H1 (cell line): ENCODE measurements around the gene ERC1. TPM values are rescaled to one million over a fixed set of nuclear protein-coding genes. Genes with fewer than 3 reads are reported as not detected.

Experiments
- CTCF ChIA-PET: fragments of 300-600 bp; sonication (Branson Sonifier 250); formaldehyde crosslinking; loops from one replicate; lab custom pipeline; 2021; ENCODE audit not compliant: partially characterized antibody; lab: Charles Lee
- POLR2A ChIA-PET: fragments of 300-600 bp; sonication (Branson Sonifier 250); formaldehyde crosslinking; loops from one replicate; lab custom pipeline; 2021; ENCODE audit warnings: inconsistent platforms; ENCODE audit not compliant: partially characterized antibody; lab: Charles Lee
- DNase-seq, 2 experiments: peaks; one replicate each; pipeline versions ENCODE4 v3.0.0 to v3.0.0-alpha.2; 2010 to 2022; ENCODE audit warnings: low spot score in 2 of 2, low read depth in 1 of 2, mixed read lengths in 1 of 2
- FAIRE-seq: peaks from 2 replicates; lab custom pipeline; 2011; peaks lifted over from hg19 to GRCh38; lab: Jason Lieb, UNC
- H2AFZ ChIP-seq: 2 replicates; pipeline ENCODE4 v1.8.1; 2012; ENCODE audit warnings: low read length, inconsistent platforms
- H2AK5ac ChIP-seq: 2 replicates; pipeline ENCODE4 v1.6.1; 2013; ENCODE audit warnings: low read depth, low read length
- H2BK120ac ChIP-seq: replicated peaks from 2 replicates; pipeline ENCODE3; 2013; ENCODE audit warnings: low read depth, low read length, inconsistent platforms
- H2BK12ac ChIP-seq: 2 replicates; pipeline ENCODE4 v1.6.1; 2013; ENCODE audit warnings: low read depth, low read length
- H2BK15ac ChIP-seq: 2 replicates; pipeline ENCODE4 v1.6.1; 2013; ENCODE audit warnings: low read length
- H2BK20ac ChIP-seq: 2 replicates; pipeline ENCODE4 v1.6.1; 2013; ENCODE audit warnings: low read length
- H2BK5ac ChIP-seq: 2 replicates; pipeline ENCODE4 v1.6.1; 2013; ENCODE audit warnings: low read depth, low read length
- H3K14ac ChIP-seq: 2 replicates; pipeline ENCODE4 v1.6.1; 2013; ENCODE audit warnings: inconsistent platforms; ENCODE audit not compliant: insufficient read length
- H3K18ac ChIP-seq: 2 replicates; pipeline ENCODE4 v1.6.1; 2013; ENCODE audit warnings: low read length; ENCODE audit errors: extremely low read depth
- H3K23ac ChIP-seq: 2 replicates; pipeline ENCODE4 v1.6.1; 2013; ENCODE audit warnings: inconsistent platforms; ENCODE audit not compliant: insufficient read length
- H3K23me2 ChIP-seq: 2 replicates; pipeline ENCODE4 v1.6.1; 2013; ENCODE audit warnings: low read depth, low read length
- H3K27ac ChIP-seq: 2 replicates; pipeline ENCODE4 v1.6.1; 2011; ENCODE audit warnings: low read depth, low read length, inconsistent platforms
- H3K27me3 ChIP-seq, 4 experiments: replicated peaks in 1 of 4; 1 replicate in 1 of 4; 2 replicates in 3 of 4; pipeline versions ENCODE4 v1.6.1 to v1.8.1; 2011 to 2013; ENCODE audit warnings: low read length in 3 of 4, mild to moderate bottlenecking in 3 of 4, inconsistent platforms in 2 of 4, mixed read lengths in 2 of 4, moderate library complexity in 1 of 4; ENCODE audit not compliant: control insufficient read depth in 3 of 4, insufficient read depth in 3 of 4; ENCODE audit errors: extremely low read depth in 1 of 4
- H3K36me3 ChIP-seq, 4 experiments: 2 replicates each; pipeline versions ENCODE4 v1.6.1 to v1.8.1; 2011 to 2013; ENCODE audit warnings: mild to moderate bottlenecking in 4 of 4, low read length in 3 of 4, moderate library complexity in 2 of 4, control low read depth in 1 of 4, inconsistent platforms in 1 of 4; ENCODE audit not compliant: insufficient read depth in 4 of 4, control insufficient read depth in 2 of 4
- H3K4ac ChIP-seq: replicated peaks from 2 replicates; pipeline ENCODE3; 2013; ENCODE audit warnings: low read length, low read depth, mixed read lengths, inconsistent platforms; ENCODE audit not compliant: insufficient read length
- H3K4me1 ChIP-seq, 4 experiments: replicated peaks in 1 of 4; 1 replicate in 1 of 4; 2 replicates in 3 of 4; pipeline versions ENCODE4 v1.6.1 to v1.8.1; 2011 to 2013; ENCODE audit warnings: low read length in 3 of 4, inconsistent platforms in 2 of 4, mixed read lengths in 1 of 4; ENCODE audit not compliant: insufficient read depth in 4 of 4, control insufficient read depth in 3 of 4
- H3K4me2 ChIP-seq, 2 experiments: 2 replicates each; pipeline versions ENCODE4 v1.6.1 to v1.8.1; 2011 to 2013; ENCODE audit warnings: low read depth in 2 of 2, low read length in 2 of 2, control low read depth in 1 of 2, inconsistent platforms in 1 of 2, mild to moderate bottlenecking in 1 of 2; ENCODE audit not compliant: insufficient read depth in 1 of 2
- H3K4me3 ChIP-seq, 4 experiments: fragments of 200-600, 300-600 bp in 1 of 4; sonication (generic), shearing (Covaris generic), sonication (Bioruptor Twin) in 1 of 4; 2 replicates each; pipeline versions ENCODE4 v1.5.1 to v1.8.1; 2011 to 2016; ENCODE audit warnings: low read length in 4 of 4, low read depth in 3 of 4, control low read depth in 2 of 4, inconsistent platforms in 2 of 4, mild to moderate bottlenecking in 2 of 4, mixed read lengths in 1 of 4, moderate library complexity in 1 of 4; ENCODE audit not compliant: insufficient read depth in 2 of 4; ENCODE audit errors: extremely low read depth in 1 of 4
- H3K56ac ChIP-seq: replicated peaks from 2 replicates; pipeline ENCODE3; 2013; ENCODE audit warnings: low read depth, mild to moderate bottlenecking, mixed read lengths, low read length, inconsistent platforms; ENCODE audit not compliant: insufficient read length
- H3K79me1 ChIP-seq: 2 replicates; pipeline ENCODE4 v1.6.1; 2013; ENCODE audit warnings: low read depth, low read length, control low read depth
- H3K79me2 ChIP-seq, 2 experiments: 2 replicates each; pipeline versions ENCODE4 v1.6.1 to v1.8.1; 2012 to 2013; ENCODE audit warnings: low read length in 2 of 2, mild to moderate bottlenecking in 2 of 2, inconsistent platforms in 1 of 2; ENCODE audit not compliant: insufficient read depth in 2 of 2, control insufficient read depth in 1 of 2
- H3K9ac ChIP-seq, 4 experiments: replicated peaks in 1 of 4; 1 replicate in 1 of 4; 2 replicates in 3 of 4; pipeline versions ENCODE4 v1.6.1 to v1.8.1; 2011 to 2013; ENCODE audit warnings: low read depth in 3 of 4, low read length in 3 of 4, control low read depth in 2 of 4, mild to moderate bottlenecking in 2 of 4, moderate library complexity in 2 of 4, inconsistent platforms in 1 of 4; ENCODE audit errors: extremely low read depth in 1 of 4
- H3K9me3 ChIP-seq, 2 experiments: 2 replicates each; pipeline versions ENCODE4 v1.6.1 to v1.8.1; 2012 to 2013; ENCODE audit warnings: mild to moderate bottlenecking in 2 of 2, moderate library complexity in 2 of 2, control low read depth in 1 of 2, inconsistent platforms in 1 of 2, low read depth in 1 of 2, low read length in 1 of 2, mixed read lengths in 1 of 2; ENCODE audit not compliant: insufficient read depth in 2 of 2
- H4K20me1 ChIP-seq, 2 experiments: replicated peaks in 1 of 2; 2 replicates each; pipeline versions ENCODE3 to v1.8.1; 2011 to 2013; ENCODE audit warnings: inconsistent platforms in 2 of 2, low read length in 2 of 2, mild to moderate bottlenecking in 1 of 2; ENCODE audit not compliant: insufficient read depth in 2 of 2, control insufficient read depth in 1 of 2
- H4K5ac ChIP-seq: 2 replicates; pipeline ENCODE4 v1.6.1; 2013; ENCODE audit warnings: low read length, low read depth, mixed read lengths, inconsistent platforms; ENCODE audit not compliant: insufficient read length
- H4K8ac ChIP-seq: 2 replicates; pipeline ENCODE4 v1.8.0; 2013; ENCODE audit warnings: mild to moderate bottlenecking, moderate library complexity, low read length, inconsistent platforms; ENCODE audit not compliant: insufficient read depth; ENCODE audit errors: extremely low read depth
- H4K91ac ChIP-seq: replicated peaks from 2 replicates; pipeline ENCODE3; 2013; ENCODE audit warnings: low read length, mixed read lengths, inconsistent platforms; ENCODE audit not compliant: insufficient read length
- CTBP2 ChIP-seq: IDR thresholded peaks from 2 replicates; pipeline ENCODE4 v1.7.0; 2011; ENCODE audit warnings: borderline replicate concordance, mild to moderate bottlenecking, moderate library complexity, mixed read lengths, low read length; ENCODE audit not compliant: insufficient read depth, insufficient read length
- GABPA ChIP-seq: IDR thresholded peaks from 2 replicates; pipeline ENCODE4 v1.6.1; 2011; ENCODE audit warnings: mild to moderate bottlenecking, low read length, moderate library complexity, borderline replicate concordance; ENCODE audit not compliant: insufficient read depth
- GTF2F1 ChIP-seq: IDR thresholded peaks from 2 replicates; pipeline ENCODE4 v1.6.1; 2012; ENCODE audit warnings: low read depth, low read length, improper control_type of control experiment, borderline replicate concordance
- JUN ChIP-seq: IDR thresholded peaks from 2 replicates; pipeline ENCODE4 v1.6.1; 2011; ENCODE audit warnings: low read depth, mild to moderate bottlenecking, improper control_type of control experiment, low read length
- KDM1A ChIP-seq: fragments of 200-600, 300-600 bp; sonication (generic); IDR thresholded peaks from 2 replicates; pipeline ENCODE4 v1.7.1; 2016; ENCODE audit warnings: mild to moderate bottlenecking, low read length, borderline replicate concordance
- KDM4A ChIP-seq: IDR thresholded peaks from one replicate; pipeline ENCODE4 v1.7.1; 2012; ENCODE audit warnings: low read depth, mild to moderate bottlenecking, moderate library complexity, low read length, inconsistent platforms; ENCODE audit not compliant: severe bottlenecking
- MAFK ChIP-seq: IDR thresholded peaks from 2 replicates; pipeline ENCODE4 v1.6.1; 2012; ENCODE audit warnings: low read depth, mild to moderate bottlenecking, improper control_type of control experiment, low read length
- NRF1 ChIP-seq: IDR thresholded peaks from 2 replicates; pipeline ENCODE4 v1.6.1; 2011; ENCODE audit warnings: mild to moderate bottlenecking, low read depth, low read length, improper control_type of control experiment
- SIRT6 ChIP-seq: IDR thresholded peaks from one replicate; pipeline ENCODE4 v1.7.1; 2012; ENCODE audit warnings: low read length, inconsistent platforms
- SIX5 ChIP-seq: IDR thresholded peaks from 2 replicates; pipeline ENCODE4 v1.6.1; 2011; ENCODE audit warnings: mild to moderate bottlenecking, low read depth, low read length
- TEAD4 ChIP-seq: IDR thresholded peaks from 2 replicates; pipeline ENCODE4 v1.6.1; 2012; ENCODE audit warnings: low read depth, low read length, inconsistent platforms, mixed read lengths
- WGBS, 2 experiments: shearing (Covaris generic) in 1 of 2; methylation state at CpG; one replicate each; pipeline versions ENCODE4 v1.1.6 to v1.1.7; 2013 to 2015; ENCODE audit warnings: low lambda C conversion rate in 2 of 2, mixed read lengths in 2 of 2, inconsistent platforms in 1 of 2, low coverage in 1 of 2, missing lambda C conversion rate in 1 of 2; ENCODE audit not compliant: insufficient replicate concordance in 2 of 2, insufficient coverage in 1 of 2, insufficient read length in 1 of 2; ENCODE audit errors: extremely low coverage in 1 of 2, missing lambda C conversion rate in 1 of 2; 5-methylcytosine and 5-hydroxymethylcytosine counted together
- polyA plus RNA-seq, 7 experiments: library from polyadenylated mRNA; depleted of rRNA in 3 of 7; stranded (reverse) in 5 of 7; unstranded in 2 of 7; fragments of >200 nt in 5 of 7; fragments of 200-250 nt in 2 of 7; gene quantifications; 1 replicate in 5 of 7; 2 replicates in 1 of 7; 4 replicates in 1 of 7; pipeline versions ENCODE4 v1.2.1 to v1.2.3, GENCODE V29; 2011 to 2013; ENCODE audit warnings: missing spikeins in 2 of 7, mixed read lengths in 2 of 7
- total RNA-seq: library from RNA; stranded (reverse); fragmentation: NEBNext Ultra II Directional; extraction: Animal tissue kit (Norgen Biotek cat#: 25700); gene quantifications from 2 replicates; pipeline ENCODE4 v1.2.1, GENCODE V29; 2021

The ERC1 gene
- total and polyA plus RNA-seq, 2 of the 8 experiments (the other 6 are each of a cell fraction or from before 2014, with no cell fraction given): 7.8 to 45.7 TPM

- whole genome bisulfite sequencing, 2 experiments: 78% methylated on average over 2 of the region's 2 CpGs; no CpG with 5 or more reads in 1 of the 2 experiments
- Histone ChIP-seq H3K79me2 (no peaks in the 10 kb centered on the region), H3K23me2 (no peaks in the 10 kb centered on the region), H2AFZ (no peak overlapping the region), H3K9me3 (peaks cover 7 to 16% of the 10 kb centered on the region in 2 experiments; a peak in 3 of 4 replicates), H2BK5ac (no peak overlapping the region), H3K23ac (no peak overlapping the region), H3K4me1 (peaks cover 0 to 9% (median 1%) of the 10 kb centered on the region in 4 experiments; a peak in 4 of 7 replicates), H3K4me3 (no peak overlapping the region), H2BK12ac (no peak overlapping the region; the same call in 1 of the 2 replicates), H2BK15ac (no peak overlapping the region), H3K4me2 (no peak overlapping the region), H3K18ac (no peak overlapping the region), H4K20me1 (no peaks in the 10 kb centered on the region), H2BK20ac (no peak overlapping the region), H3K56ac (no peak overlapping the region), H4K5ac (no peak overlapping the region), H3K36me3 (peaks cover 0 to 4% (median 1%) of the 10 kb centered on the region in 4 experiments; a peak in 2 of 8 replicates), H3K79me1 (no peaks in the 10 kb centered on the region), H3K9ac (no peak overlapping the region), H4K8ac (no peak overlapping the region), H2BK120ac (no peak overlapping the region), H3K4ac (no peak overlapping the region), H3K14ac (no peak overlapping the region), H3K27me3 (peaks cover 0 to 11% (median 7%) of the 10 kb centered on the region in 4 experiments; a peak in 6 of 7 replicates), H4K91ac (no peak overlapping the region), H3K27ac (no peak overlapping the region), H2AK5ac (no peak overlapping the region)
- ChIA-PET CTCF (interaction anchor here (0.6 kb wide), 1 partner anchor 314 kb away, joined by 4 read pairs; no protein-coding TSS in a partner anchor), POLR2A (interaction anchor here (0.6 kb wide), 1 partner anchor 103 kb away, joined by 5 read pairs; no protein-coding TSS in a partner anchor)
- no peak for FAIRE-seq
- no peak for DNase-seq
- TF ChIP-seq CTBP2: no peak
- no peak for TF ChIP-seq MAFK
- no peak for TF ChIP-seq GABPA
- TF ChIP-seq TEAD4: no peak
- TF ChIP-seq KDM1A: no peak
- TF ChIP-seq KDM4A: no peak
- TF ChIP-seq SIX5: no peak
- no peak for TF ChIP-seq NRF1
- no peak for TF ChIP-seq SIRT6
- TF ChIP-seq JUN: no peak
- no peak for TF ChIP-seq GTF2F1
These were observed 427.1 kb downstream of the ERC1 start for GRCh38 chr12:1418144-1418543.
